SK-N-SH (cell line): ENCODE measurements around the gene PBX4. TPM values are rescaled to one million over a fixed set of nuclear protein-coding genes. Genes with fewer than 3 reads are reported as not detected.

ENCODE experiments used
- CTCF ChIA-PET: fragments of 300-600, 350-600 bp; formaldehyde crosslinking; extraction: SDS; loops from one replicate; lab custom pipeline; 2021; lab: Yijun Ruan, JAX
- POLR2A ChIA-PET: fragments of 350-600 bp; sonication (Branson Sonifier 250); formaldehyde crosslinking; extraction: SDS; loops from one replicate; lab custom pipeline; 2020; ENCODE audit warnings: antibody characterized with exemption, inconsistent platforms; lab: Yijun Ruan, JAX
- DNase-seq: peaks from one replicate; pipeline ENCODE4 v3.0.0; 2012
- H2AFZ ChIP-seq: fragments of 200-600 bp; sonication (generic); 2 replicates; pipeline ENCODE4 v1.8.1; 2016; ENCODE audit warnings: antibody characterized with exemption, mild to moderate bottlenecking, low read depth
- H3F3A ChIP-seq: fragments of 200-600 bp; sonication (generic); replicated peaks from 2 replicates; pipeline ENCODE3; 2016; ENCODE audit warnings: antibody characterized with exemption, mild to moderate bottlenecking; ENCODE audit not compliant: insufficient read depth
- H3K27ac ChIP-seq, 2 experiments: fragments of 200-500 bp in 1 of 2; fragments of 200-600 bp in 1 of 2; sonication (Bioruptor generic) in 1 of 2; sonication (generic), shearing (Covaris generic) in 1 of 2; 2 replicates each; pipeline versions ENCODE4 v1.5.1 to v1.6.1; 2014 to 2016; ENCODE audit warnings: low read depth in 2 of 2, inconsistent platforms in 1 of 2, low read length in 1 of 2, mild to moderate bottlenecking in 1 of 2, mixed read lengths in 1 of 2
- H3K27me3 ChIP-seq: fragments of 200-600 bp; sonication (generic), shearing (Covaris generic); 2 replicates; pipeline ENCODE4 v1.6.1; 2016; ENCODE audit warnings: mixed run types; ENCODE audit not compliant: insufficient read depth
- H3K36me3 ChIP-seq, 2 experiments: fragments of 200-500 bp in 1 of 2; fragments of 200-600 bp in 1 of 2; sonication (Bioruptor generic) in 1 of 2; sonication (generic) in 1 of 2; replicated peaks in 1 of 2; 2 replicates each; pipeline versions ENCODE3 to v1.5.1; 2014 to 2016; ENCODE audit warnings: low read length in 1 of 2, mild to moderate bottlenecking in 1 of 2; ENCODE audit not compliant: insufficient read depth in 2 of 2, control insufficient read depth in 1 of 2
- H3K4me1 ChIP-seq, 2 experiments: fragments of 200-500 bp in 1 of 2; fragments of 200-600 bp in 1 of 2; sonication (Bioruptor generic) in 1 of 2; sonication (generic), shearing (Covaris generic) in 1 of 2; 2 replicates each; pipeline versions ENCODE4 v1.5.1 to v1.6.1; 2014 to 2016; ENCODE audit warnings: low read depth in 1 of 2, low read length in 1 of 2, mixed run types in 1 of 2; ENCODE audit not compliant: insufficient read depth in 2 of 2, control insufficient read depth in 1 of 2
- H3K4me2 ChIP-seq: fragments of 200-600 bp; sonication (generic), shearing (Covaris generic); 2 replicates; pipeline ENCODE4 v1.6.1; 2017; ENCODE audit warnings: mixed run types
- H3K4me3 ChIP-seq, 2 experiments: fragments of 200-500 bp in 1 of 2; fragments of 200-600 bp in 1 of 2; sonication (Bioruptor generic) in 1 of 2; sonication (generic), shearing (Covaris generic) in 1 of 2; 2 replicates each; pipeline versions ENCODE4 v1.5.1 to v1.8.1; 2014 to 2016; ENCODE audit warnings: low read depth in 2 of 2, inconsistent platforms in 1 of 2, low read length in 1 of 2, mild to moderate bottlenecking in 1 of 2, mixed read lengths in 1 of 2, moderate library complexity in 1 of 2
- H3K79me2 ChIP-seq: fragments of 200-600 bp; sonication (generic); 2 replicates; pipeline ENCODE4 v1.8.1; 2017; ENCODE audit warnings: mild to moderate bottlenecking; ENCODE audit not compliant: insufficient read depth
- H3K9ac ChIP-seq: fragments of 200-600 bp; sonication (generic); 2 replicates; pipeline ENCODE4 v1.6.1; 2017; ENCODE audit warnings: mixed run types
- H3K9me2 ChIP-seq: fragments of 200-600 bp; sonication (generic); 2 replicates; pipeline ENCODE4 v1.6.1; 2017; ENCODE audit warnings: mixed run types
- H3K9me3 ChIP-seq: fragments of 200-600 bp; sonication (generic); 2 replicates; pipeline ENCODE4 v1.6.1; 2017; ENCODE audit warnings: mixed run types, mild to moderate bottlenecking, moderate library complexity
- H4K20me1 ChIP-seq: fragments of 200-600 bp; sonication (generic); 2 replicates; pipeline ENCODE4 v1.6.1; 2017; ENCODE audit warnings: mild to moderate bottlenecking, mixed run types; ENCODE audit not compliant: insufficient read depth
- CHD2 ChIP-seq: fragments of 150-350 bp; IDR thresholded peaks from 2 replicates; pipeline ENCODE4 v1.6.1; 2018; ENCODE audit warnings: low read length; ENCODE audit not compliant: partially characterized antibody
- CTCF ChIP-seq: fragments of 200-600 bp; sonication (generic); IDR thresholded peaks from 2 replicates; pipeline ENCODE4 v1.6.1; 2017; ENCODE audit warnings: antibody characterized with exemption, mild to moderate bottlenecking, moderate library complexity
- ELF1 ChIP-seq: IDR thresholded peaks from 2 replicates; pipeline ENCODE4 v1.4.0; 2012
- FOSL2 ChIP-seq: IDR thresholded peaks from 2 replicates; pipeline ENCODE4 v1.4.0; 2012; ENCODE audit warnings: low read depth, mild to moderate bottlenecking, moderate library complexity, borderline replicate concordance
- GATA2 ChIP-seq: sonication (generic); formaldehyde crosslinking; IDR thresholded peaks from 2 replicates; pipeline ENCODE4 v1.5.0; 2020; ENCODE audit warnings: mild to moderate bottlenecking, missing genetic modification reagents
- PBX3 ChIP-seq: IDR thresholded peaks from 2 replicates; pipeline ENCODE4; 2012
- RAD21 ChIP-seq: IDR thresholded peaks from 2 replicates; pipeline ENCODE4 v1.6.1; 2012; ENCODE audit warnings: mild to moderate bottlenecking, low read length
- RCOR1 ChIP-seq: fragments of 150-350 bp; IDR thresholded peaks from 2 replicates; pipeline ENCODE4 v1.6.1; 2017; ENCODE audit warnings: antibody characterized with exemption, low read length
- REST ChIP-seq: IDR thresholded peaks from 2 replicates; pipeline ENCODE4 v1.6.1; 2012; ENCODE audit warnings: mild to moderate bottlenecking, low read depth, low read length, moderate library complexity
- RFX5 ChIP-seq: IDR thresholded peaks from 2 replicates; pipeline ENCODE4 v1.6.1; 2012; ENCODE audit warnings: mild to moderate bottlenecking, improper control_type of control experiment, low read length
- RXRA ChIP-seq: IDR thresholded peaks from 2 replicates; pipeline ENCODE4 v1.4.0; 2012; ENCODE audit warnings: low read depth, mild to moderate bottlenecking, borderline replicate concordance
- SMC3 ChIP-seq: IDR thresholded peaks from 2 replicates; pipeline ENCODE4 v1.6.1; 2012; ENCODE audit warnings: low read depth, low read length, improper control_type of control experiment
- YY1 ChIP-seq: IDR thresholded peaks from 2 replicates; pipeline ENCODE4 v1.4.0; 2012; ENCODE audit warnings: low read depth, mild to moderate bottlenecking
- WGBS: methylation state at CpG from one replicate; pipeline ENCODE4 v1.1.6; 2017; ENCODE audit warnings: low lambda C conversion rate; 5-methylcytosine and 5-hydroxymethylcytosine counted together
- polyA plus RNA-seq, 3 experiments: library from polyadenylated mRNA; depleted of rRNA; stranded (reverse); fragments of >200 nt; gene quantifications; 2 replicates each; pipeline ENCODE4 v1.2.3, GENCODE V29; 2012

The PBX4 gene
- polyA plus RNA-seq, 1 of the 3 experiments (the other 2 are of a cell fraction), result 6.4 TPM

GRCh38 chr19:19597809-19598306 lies 20.6 kb downstream of the PBX4 start:
- H3K4me2 ChIP-seq, result no peak overlapping the region
- no peak for DNase-seq
- H3K9me3 ChIP-seq, result no peaks in the 10 kb centered on the region
- no peak overlapping the region for H3K27ac ChIP-seq
- H3K79me2 ChIP-seq, result no peaks in the 10 kb centered on the region
- H3K9me2 ChIP-seq, result no peaks in the 10 kb centered on the region
- no peak overlapping the region for H3K9ac ChIP-seq
- ChIA-PET CTCF (interaction anchor here (1.9 kb wide), 1 partner anchor 43 kb away, joined by 5 read pairs; no protein-coding TSS in a partner anchor), POLR2A (no interaction called here)
- no peaks in the 10 kb centered on the region for H3K27me3 ChIP-seq
- 88% methylated on average over 8 of the region's 8 CpGs for WGBS
- no peak overlapping the region for H2AFZ ChIP-seq
- H3K4me1 ChIP-seq, result peaks cover 0 to 8% of the 10 kb centered on the region in 2 experiments; a peak in 1 of 4 replicates
- TF ChIP-seq RFX5, result no peak
- TF ChIP-seq RXRA, result no peak
- no peaks in the 10 kb centered on the region for H3K36me3 ChIP-seq
- H3F3A ChIP-seq, result peaks cover 3% of the 10 kb centered on the region
- H4K20me1 ChIP-seq, result no peaks in the 10 kb centered on the region
- H3K4me3 ChIP-seq, result no peak overlapping the region

GRCh38 chr19:19595171-19595701 lies 23.3 kb downstream of the PBX4 start:
- TF ChIP-seq FOSL2 (no peak), RCOR1 (peak; percentile 61), GATA2 (CRISPR knock-in tag) (peak; percentile 74)
- peak; percentile 72 for DNase-seq
- POLR2A ChIA-PET, result no interaction called here
- no peak overlapping the region for H3K4me2 ChIP-seq
- no peaks in the 10 kb centered on the region for H3K27me3 ChIP-seq
- no peaks in the 10 kb centered on the region for H4K20me1 ChIP-seq
- H3K9me2 ChIP-seq, result no peaks in the 10 kb centered on the region
- no peaks in the 10 kb centered on the region for H3K36me3 ChIP-seq
- peaks cover 14 to 18% of the 10 kb centered on the region in 2 experiments; a peak in 3 of 4 replicates for H3K4me1 ChIP-seq
- H3K27ac ChIP-seq, result peak overlapping the region in 1 of 2 experiments; percentile 18; a peak in 1 of 4 replicates
- H3K9me3 ChIP-seq, result no peaks in the 10 kb centered on the region
- H3K4me3 ChIP-seq, result no peak overlapping the region
- H3K79me2 ChIP-seq, result no peaks in the 10 kb centered on the region
- peaks cover 16% of the 10 kb centered on the region for H3F3A ChIP-seq
- CTCF ChIA-PET, result interaction anchor here (1.0 to 1.9 kb wide), 3 partner anchors 12 to 63 kb away, joined by 3 to 11 read pairs (median 6); no protein-coding TSS in a partner anchor
- 66% methylated on average over 8 of the region's 8 CpGs for WGBS
- H3K9ac ChIP-seq, result no peak overlapping the region
- H2AFZ ChIP-seq, result no peak overlapping the region

- H3K9ac ChIP-seq, result no peak overlapping the region
- H3K4me2 ChIP-seq, result no peak overlapping the region
- WGBS, result 100% methylated on average over 4 of the region's 4 CpGs
- H3K27me3 ChIP-seq, result no peaks in the 10 kb centered on the region
- no peak for TF ChIP-seq REST
- TF ChIP-seq PBX3, result no peak
- TF ChIP-seq ELF1, result no peak
- no peak for TF ChIP-seq RFX5
- TF ChIP-seq RAD21, result no peak
- TF ChIP-seq SMC3, result no peak
- no peak for TF ChIP-seq RCOR1
- TF ChIP-seq CTCF, result no peak
- TF ChIP-seq YY1, result no peak
- TF ChIP-seq CHD2, result no peak
- H3F3A ChIP-seq, result peaks cover 16% of the 10 kb centered on the region
- no peaks in the 10 kb centered on the region for H3K9me2 ChIP-seq
- ChIA-PET CTCF (interaction anchor here (1.0 to 1.9 kb wide), 2 partner anchors 41 to 62 kb away, joined by 3 to 11 read pairs; no protein-coding TSS in a partner anchor), POLR2A (no interaction called here)
- peaks cover 14 to 18% of the 10 kb centered on the region in 2 experiments; a peak in 3 of 4 replicates for H3K4me1 ChIP-seq
- H3K9me3 ChIP-seq, result no peaks in the 10 kb centered on the region
- H3K36me3 ChIP-seq, result no peaks in the 10 kb centered on the region
- no peak overlapping the region for H3K4me3 ChIP-seq
- no peak overlapping the region for H2AFZ ChIP-seq
- DNase-seq, result no peak
- no peak overlapping the region for H3K27ac ChIP-seq
- no peaks in the 10 kb centered on the region for H4K20me1 ChIP-seq
- H3K79me2 ChIP-seq, result no peaks in the 10 kb centered on the region
Measured at GRCh38 chr19:19594381-19594780, 24.1 kb downstream of the PBX4 start.
